Hepatic stellate cell (primary cell): ENCODE measurements around the gene CFAP100.
A peak's percentile ranks its signal among the peaks of the same experiment; 100 is the strongest.

ENCODE experiments used
- DNase-seq: peaks from one replicate; pipeline ENCODE4 v3.0.0; 2011; ENCODE audit warnings: low spot score

Gene CFAP100

GRCh38 chr3:126464494-126464893 is 69.8 kb downstream of the CFAP100 start:
- DNase-seq = no peak

GRCh38 chr3:126464997-126465396 is 70.3 kb downstream of the CFAP100 start:
- no peak for DNase-seq

GRCh38 chr3:126465928-126466544 is 71.3 kb downstream of the CFAP100 start:
- no peak for DNase-seq

GRCh38 chr3:126466886-126467610 is 72.3 kb downstream of the CFAP100 start:
- no peak for DNase-seq

GRCh38 chr3:126467611-126467955 is 72.9 kb downstream of the CFAP100 start:
- DNase-seq = no peak

- DNase-seq = no peak
These were observed 73.6 kb downstream of the CFAP100 start for GRCh38 chr3:126468028-126468891.

- DNase-seq = no peak
These were observed 74.8 kb downstream of the CFAP100 start for GRCh38 chr3:126469479-126469878.

GRCh38 chr3:126472277-126473006 is 77.7 kb downstream of the CFAP100 start:
- DNase-seq = peak; percentile 47

- no peak for DNase-seq
These were observed 78.8 kb downstream of the CFAP100 start for GRCh38 chr3:126473292-126474168.

GRCh38 chr3:126474498-126475412 is 80.0 kb downstream of the CFAP100 start:
- DNase-seq = peak; percentile 65

GRCh38 chr3:126475413-126476114 is 80.9 kb downstream of the CFAP100 start, which contains the start of gene ZXDC:
TSS of gene ZXDC (minus strand) at chr3:126475891. CDS start at chr3:126475865, 26 bp downstream.
- DNase-seq = peak; percentile 100

- peak; percentile 38 for DNase-seq
These were observed 81.7 kb downstream of the CFAP100 start for GRCh38 chr3:126476166-126477060.

GRCh38 chr3:126477061-126477380 is 82.3 kb downstream of the CFAP100 start:
- DNase-seq = no peak

GRCh38 chr3:126478581-126479310 is 84.0 kb downstream of the CFAP100 start:
- no peak for DNase-seq

- DNase-seq = no peak
These were observed 84.9 kb downstream of the CFAP100 start for GRCh38 chr3:126479642-126480041.

- DNase-seq = no peak
These were observed 85.5 kb downstream of the CFAP100 start for GRCh38 chr3:126480206-126480605.

- DNase-seq = no peak
These were observed 86.2 kb downstream of the CFAP100 start for GRCh38 chr3:126480861-126481260.
